ENCODE results near the gene NCKAP1. TPM values are rescaled to one million over a fixed set of nuclear protein-coding genes. Genes with fewer than 3 reads are reported as not detected.
A peak's percentile ranks its signal among the peaks of the same experiment; 100 is the strongest.

The NCKAP1 gene
- total RNA-seq, 1 donor from 2014 or later = 111 TPM

GRCh38 chr2:182890773-182891378, 147.4 kb downstream of the NCKAP1 start:
- Mint-ChIP-seq H3K27me3 (no peaks in the 10 kb centered on the region), H3K4me1 (ENCODE audit: low read depth) (peaks cover 23% of the 10 kb centered on the region), H3K9me3 (ENCODE audit: low read depth) (peaks cover 1% of the 10 kb centered on the region), H3K27ac (peak overlapping the region; percentile 50), H3K4me3 (ENCODE audit: low read depth) (peak overlapping the region; percentile 39), H3K36me3 (ENCODE audit: insufficient read depth) (peaks cover 1% of the 10 kb centered on the region)
- TF ChIP-seq CTCF (IDR thresholded peaks at IDR 0.05; ENCODE audit: unreplicated experiment) = no peak
- DNase-seq (ENCODE audit: low spot score, unreplicated experiment) = no peak

- DNase-seq (ENCODE audit: low spot score, unreplicated experiment) = no peak
- no peak for TF ChIP-seq CTCF (IDR thresholded peaks at IDR 0.05; ENCODE audit: unreplicated experiment)
- Mint-ChIP-seq H3K36me3 (ENCODE audit: insufficient read depth) (no peaks in the 10 kb centered on the region), H3K9me3 (ENCODE audit: low read depth) (no peaks in the 10 kb centered on the region), H3K27me3 (no peaks in the 10 kb centered on the region), H3K4me1 (ENCODE audit: low read depth) (peaks cover 23% of the 10 kb centered on the region), H3K27ac (peak overlapping the region; percentile 49), H3K4me3 (ENCODE audit: low read depth) (no peak overlapping the region)
These were observed 148.0 kb downstream of the NCKAP1 start for GRCh38 chr2:182890305-182890704.

- H3K4me1 Mint-ChIP-seq (ENCODE audit: low read depth) = peaks cover 23% of the 10 kb centered on the region
- no peak overlapping the region for H3K27ac Mint-ChIP-seq
- H3K4me3 Mint-ChIP-seq (ENCODE audit: low read depth) = no peak overlapping the region
- H3K36me3 Mint-ChIP-seq (ENCODE audit: insufficient read depth) = no peaks in the 10 kb centered on the region
- H3K9me3 Mint-ChIP-seq (ENCODE audit: low read depth) = no peaks in the 10 kb centered on the region
- no peak for DNase-seq (ENCODE audit: low spot score, unreplicated experiment)
- no peak for TF ChIP-seq CTCF (IDR thresholded peaks at IDR 0.05; ENCODE audit: unreplicated experiment)
- H3K27me3 Mint-ChIP-seq = no peaks in the 10 kb centered on the region
These were observed 150.4 kb downstream of the NCKAP1 start for GRCh38 chr2:182887753-182888415.

- DNase-seq (ENCODE audit: low spot score, unreplicated experiment) = no peak
- no peak for TF ChIP-seq CTCF (IDR thresholded peaks at IDR 0.05; ENCODE audit: unreplicated experiment)
These were observed 151.2 kb downstream of the NCKAP1 start for GRCh38 chr2:182887093-182887492.

GRCh38 chr2:182885771-182886170, 152.5 kb downstream of the NCKAP1 start:
- H3K36me3 Mint-ChIP-seq (ENCODE audit: insufficient read depth) = no peaks in the 10 kb centered on the region
- no peak for TF ChIP-seq CTCF (IDR thresholded peaks at IDR 0.05; ENCODE audit: unreplicated experiment)
- no peaks in the 10 kb centered on the region for H3K27me3 Mint-ChIP-seq
- H3K4me1 Mint-ChIP-seq (ENCODE audit: low read depth) = peaks cover 8% of the 10 kb centered on the region
- no peak overlapping the region for H3K4me3 Mint-ChIP-seq (ENCODE audit: low read depth)
- peaks cover 3% of the 10 kb centered on the region for H3K9me3 Mint-ChIP-seq (ENCODE audit: low read depth)
- DNase-seq (ENCODE audit: low spot score, unreplicated experiment) = no peak
- H3K27ac Mint-ChIP-seq = no peak overlapping the region

More at GRCh38 chr2:182887093-182887492, 151.2 kb downstream of the NCKAP1 start:
- no peak overlapping the region for H3K4me3 Mint-ChIP-seq (ENCODE audit: low read depth)
- H3K27ac Mint-ChIP-seq = no peak overlapping the region
- H3K9me3 Mint-ChIP-seq (ENCODE audit: low read depth) = no peaks in the 10 kb centered on the region
- H3K4me1 Mint-ChIP-seq (ENCODE audit: low read depth) = peaks cover 20% of the 10 kb centered on the region
- H3K36me3 Mint-ChIP-seq (ENCODE audit: insufficient read depth) = no peaks in the 10 kb centered on the region
- H3K27me3 Mint-ChIP-seq = no peaks in the 10 kb centered on the region

Measured in progenitor cell of endocrine pancreas (in vitro differentiated cells).